ENCODE results near the gene RASA4B.
"Not testable (repeated sequence)": the region's sequence is repeated elsewhere in the genome, so short reads cannot be mapped to it uniquely, and the experiment has no call there.

The RASA4B gene

GRCh38 chr7:102532127-102532526 lies 14.6 kb upstream of the RASA4B start:
- not testable (repeated sequence) for H3K27ac ChIP-seq (ENCODE audit: low read length); H3K36me3 ChIP-seq (ENCODE audit: control insufficient read depth, insufficient read depth, low read length); DNase-seq (ENCODE audit: low read depth, low spot score); H3K4me1 ChIP-seq (ENCODE audit: control insufficient read depth, insufficient read depth, low read length); H3K9me3 ChIP-seq (ENCODE audit: control insufficient read depth, insufficient read depth, low read length); H3K4me3 ChIP-seq (ENCODE audit: low read length); H3K27me3 ChIP-seq (ENCODE audit: control insufficient read depth, insufficient read depth, low read length)
- no CpG with 5 or more reads among the region's 2 CpGs for WGBS (ENCODE audit: insufficient coverage, insufficient read length)

- H3K36me3 ChIP-seq (ENCODE audit: control insufficient read depth, insufficient read depth, low read length); H3K4me1 ChIP-seq (ENCODE audit: control insufficient read depth, insufficient read depth, low read length); H3K27me3 ChIP-seq (ENCODE audit: control insufficient read depth, insufficient read depth, low read length); DNase-seq (ENCODE audit: low read depth, low spot score); H3K4me3 ChIP-seq (ENCODE audit: low read length); H3K27ac ChIP-seq (ENCODE audit: low read length); H3K9me3 ChIP-seq (ENCODE audit: control insufficient read depth, insufficient read depth, low read length): not testable (repeated sequence)
- WGBS (ENCODE audit: insufficient coverage, insufficient read length) = no CpG with 5 or more reads among the region's 7 CpGs
These were observed 14.0 kb upstream of the RASA4B start for GRCh38 chr7:102531583-102531982.

- H3K9me3 ChIP-seq (ENCODE audit: control insufficient read depth, insufficient read depth, low read length); H3K27ac ChIP-seq (ENCODE audit: low read length); H3K4me3 ChIP-seq (ENCODE audit: low read length); H3K4me1 ChIP-seq (ENCODE audit: control insufficient read depth, insufficient read depth, low read length); H3K36me3 ChIP-seq (ENCODE audit: control insufficient read depth, insufficient read depth, low read length); H3K27me3 ChIP-seq (ENCODE audit: control insufficient read depth, insufficient read depth, low read length); DNase-seq (ENCODE audit: low read depth, low spot score): not testable (repeated sequence)
- WGBS (ENCODE audit: insufficient coverage, insufficient read length) = no CpG with 5 or more reads among the region's 13 CpGs
These were observed 10.5 kb upstream of the RASA4B start for GRCh38 chr7:102527822-102528793.

GRCh38 chr7:102527182-102527581 lies 9.6 kb upstream of the RASA4B start:
- WGBS (ENCODE audit: insufficient coverage, insufficient read length) = no CpG with 5 or more reads among the region's 8 CpGs
- not testable (repeated sequence) for H3K36me3 ChIP-seq (ENCODE audit: control insufficient read depth, insufficient read depth, low read length); H3K27me3 ChIP-seq (ENCODE audit: control insufficient read depth, insufficient read depth, low read length); DNase-seq (ENCODE audit: low read depth, low spot score); H3K27ac ChIP-seq (ENCODE audit: low read length); H3K4me1 ChIP-seq (ENCODE audit: control insufficient read depth, insufficient read depth, low read length); H3K4me3 ChIP-seq (ENCODE audit: low read length); H3K9me3 ChIP-seq (ENCODE audit: control insufficient read depth, insufficient read depth, low read length)

GRCh38 chr7:102524803-102525202 lies 7.2 kb upstream of the RASA4B start:
- not testable (repeated sequence) for H3K27me3 ChIP-seq (ENCODE audit: control insufficient read depth, insufficient read depth, low read length); H3K9me3 ChIP-seq (ENCODE audit: control insufficient read depth, insufficient read depth, low read length); H3K27ac ChIP-seq (ENCODE audit: low read length); DNase-seq (ENCODE audit: low read depth, low spot score); H3K4me1 ChIP-seq (ENCODE audit: control insufficient read depth, insufficient read depth, low read length); H3K4me3 ChIP-seq (ENCODE audit: low read length); H3K36me3 ChIP-seq (ENCODE audit: control insufficient read depth, insufficient read depth, low read length)
- WGBS (ENCODE audit: insufficient coverage, insufficient read length) = no CpG with 5 or more reads among the region's 2 CpGs

- H3K4me1 ChIP-seq (ENCODE audit: control insufficient read depth, insufficient read depth, low read length); H3K9me3 ChIP-seq (ENCODE audit: control insufficient read depth, insufficient read depth, low read length); H3K36me3 ChIP-seq (ENCODE audit: control insufficient read depth, insufficient read depth, low read length); H3K27me3 ChIP-seq (ENCODE audit: control insufficient read depth, insufficient read depth, low read length); H3K4me3 ChIP-seq (ENCODE audit: low read length); H3K27ac ChIP-seq (ENCODE audit: low read length); DNase-seq (ENCODE audit: low read depth, low spot score): not testable (repeated sequence)
- no CpG with 5 or more reads among the region's 5 CpGs for WGBS (ENCODE audit: insufficient coverage, insufficient read length)
These were observed 3.2 kb upstream of the RASA4B start for GRCh38 chr7:102520797-102521196.

GRCh38 chr7:102516951-102517350 lies 626 bp downstream of the RASA4B start:
- no CpG with 5 or more reads among the region's 10 CpGs for whole genome bisulfite sequencing (ENCODE audit: insufficient coverage, insufficient read length)
- not testable (repeated sequence) for H3K27ac ChIP-seq (ENCODE audit: low read length); H3K36me3 ChIP-seq (ENCODE audit: control insufficient read depth, insufficient read depth, low read length); DNase-seq (ENCODE audit: low read depth, low spot score); H3K9me3 ChIP-seq (ENCODE audit: control insufficient read depth, insufficient read depth, low read length); H3K27me3 ChIP-seq (ENCODE audit: control insufficient read depth, insufficient read depth, low read length); H3K4me3 ChIP-seq (ENCODE audit: low read length); H3K4me1 ChIP-seq (ENCODE audit: control insufficient read depth, insufficient read depth, low read length)

- H3K36me3 ChIP-seq (ENCODE audit: control insufficient read depth, insufficient read depth, low read length); H3K4me1 ChIP-seq (ENCODE audit: control insufficient read depth, insufficient read depth, low read length); H3K4me3 ChIP-seq (ENCODE audit: low read length); DNase-seq (ENCODE audit: low read depth, low spot score); H3K9me3 ChIP-seq (ENCODE audit: control insufficient read depth, insufficient read depth, low read length); H3K27ac ChIP-seq (ENCODE audit: low read length); H3K27me3 ChIP-seq (ENCODE audit: control insufficient read depth, insufficient read depth, low read length): not testable (repeated sequence)
- no CpG with 5 or more reads among the region's 3 CpGs for WGBS (ENCODE audit: insufficient coverage, insufficient read length)
These were observed 1.7 kb downstream of the RASA4B start for GRCh38 chr7:102515889-102516288.

GRCh38 chr7:102514881-102515721 lies 2.5 kb downstream of the RASA4B start:
- H3K9me3 ChIP-seq (ENCODE audit: control insufficient read depth, insufficient read depth, low read length); DNase-seq (ENCODE audit: low read depth, low spot score): not testable (repeated sequence)
- no CpG with 5 or more reads among the region's 15 CpGs for WGBS (ENCODE audit: insufficient coverage, insufficient read length)

GRCh38 chr7:102512642-102513221 lies 4.8 kb downstream of the RASA4B start:
- H3K9me3 ChIP-seq (ENCODE audit: control insufficient read depth, insufficient read depth, low read length); H3K27me3 ChIP-seq (ENCODE audit: control insufficient read depth, insufficient read depth, low read length); DNase-seq (ENCODE audit: low read depth, low spot score); H3K27ac ChIP-seq (ENCODE audit: low read length); H3K4me1 ChIP-seq (ENCODE audit: control insufficient read depth, insufficient read depth, low read length); H3K36me3 ChIP-seq (ENCODE audit: control insufficient read depth, insufficient read depth, low read length); H3K4me3 ChIP-seq (ENCODE audit: low read length): not testable (repeated sequence)
- WGBS (ENCODE audit: insufficient coverage, insufficient read length) = no CpG with 5 or more reads among the region's 5 CpGs

More at GRCh38 chr7:102514881-102515721, 2.5 kb downstream of the RASA4B start:
- not testable (repeated sequence) for H3K4me1 ChIP-seq (ENCODE audit: control insufficient read depth, insufficient read depth, low read length); H3K27me3 ChIP-seq (ENCODE audit: control insufficient read depth, insufficient read depth, low read length); H3K4me3 ChIP-seq (ENCODE audit: low read length); H3K36me3 ChIP-seq (ENCODE audit: control insufficient read depth, insufficient read depth, low read length); H3K27ac ChIP-seq (ENCODE audit: low read length)

Measured in iPS DF 6.9 (cell line).